ENCODE data around the gene ALMS1.

DNA sequence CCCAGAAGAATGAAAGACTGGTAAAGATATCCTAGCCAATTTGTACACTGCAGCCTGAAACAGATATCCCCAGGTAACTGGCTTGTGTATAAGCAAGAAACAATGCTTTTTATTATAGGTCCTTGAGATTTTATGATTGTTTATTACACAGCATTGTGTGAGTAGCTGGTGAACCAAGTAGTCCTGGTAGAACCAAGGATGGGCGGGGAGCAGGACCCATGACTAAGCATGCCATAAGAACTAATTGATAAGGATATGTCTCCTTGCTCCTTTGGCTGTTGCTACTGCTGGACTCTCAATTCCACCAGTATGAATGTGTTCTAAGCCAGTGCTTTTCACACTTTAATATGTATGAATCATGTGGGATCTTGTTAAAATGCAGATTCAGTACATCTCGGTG lies 12.3 kb upstream of the ALMS1 start:
- no peak for TF ChIP-seq FOXK2 (IDR thresholded peaks at IDR 0.05)
- no peak for TF ChIP-seq FOXA1 (IDR thresholded peaks at IDR 0.05)
- no peak for TF ChIP-seq ELF4 (IDR thresholded peaks at IDR 0.05)
